Thyroid gland (tissue), 4 donors: Measurements from ENCODE around the gene DYTN. TPM values are rescaled to one million over a fixed set of nuclear protein-coding genes. Genes with fewer than 3 reads are reported as not detected.

Source experiments
- DNase-seq, 2 donors: peaks; one replicate each; pipeline ENCODE4 v3.0.0-alpha.2; 2019
- H3K27ac ChIP-seq, 3 donors: fragments of 200-600 bp; sonication (generic); 1 replicate in 2 of 3; 2 replicates in 1 of 3; pipeline ENCODE4 v1.5.1; 2016 to 2019; ENCODE audit warnings: mild to moderate bottlenecking in 1 of 3, moderate library complexity in 1 of 3
- H3K27me3 ChIP-seq: fragments of 200-600 bp; sonication (generic); one replicate; pipeline ENCODE4 v1.5.1; 2019
- H3K36me3 ChIP-seq, 2 donors: fragments of 200-600 bp; sonication (generic); one replicate each; pipeline ENCODE4 v1.5.1; 2016 to 2019
- H3K4me1 ChIP-seq, 2 donors: fragments of 200-600 bp; sonication (generic); one replicate each; pipeline ENCODE4 v1.5.1; 2017 to 2019
- H3K4me3 ChIP-seq, 3 donors: fragments of 200-600 bp; sonication (generic); replicated peaks in 1 of 3; 1 replicate in 2 of 3; 2 replicates in 1 of 3; pipeline ENCODE4 v1.5.1; 2016; ENCODE audit warnings: mild to moderate bottlenecking in 1 of 3
- H3K9me3 ChIP-seq: fragments of 200-600 bp; sonication (generic); one replicate; pipeline ENCODE4 v1.5.1; 2017
- CTCF ChIP-seq, 6 experiments: fragments of 200-600 bp in 3 of 6; fragments of 450-650 bp in 3 of 6; sonication (generic) in 3 of 6; IDR thresholded peaks; one replicate each; pipeline ENCODE4 v1.5.1; 2016 to 2019; ENCODE audit warnings: antibody characterized with exemption in 6 of 6, mild to moderate bottlenecking in 2 of 6, inconsistent platforms in 1 of 6, moderate library complexity in 1 of 6
- POLR2A ChIP-seq, 2 donors: fragments of 450-650 bp; IDR thresholded peaks; one replicate each; pipeline ENCODE4 v1.6.1; 2017; ENCODE audit warnings: antibody characterized with exemption in 2 of 2, mild to moderate bottlenecking in 2 of 2, moderate library complexity in 1 of 2
- WGBS, 2 donors: methylation state at CpG; one replicate each; pipeline ENCODE4 v1.1.5; 2017; 5-methylcytosine and 5-hydroxymethylcytosine counted together
- intact Hi-C: fragments of 100-400 bp; cut with DNase I; formaldehyde crosslinking; loops from one replicate; pipeline ENCODE4 v1.15.1; 2023
- total RNA-seq, 4 donors: library from RNA; depleted of rRNA; stranded (reverse); fragments of >200 nt; gene quantifications; one replicate each; pipeline ENCODE4 v1.2.3, GENCODE V29; 2016

Gene DYTN, protein sequence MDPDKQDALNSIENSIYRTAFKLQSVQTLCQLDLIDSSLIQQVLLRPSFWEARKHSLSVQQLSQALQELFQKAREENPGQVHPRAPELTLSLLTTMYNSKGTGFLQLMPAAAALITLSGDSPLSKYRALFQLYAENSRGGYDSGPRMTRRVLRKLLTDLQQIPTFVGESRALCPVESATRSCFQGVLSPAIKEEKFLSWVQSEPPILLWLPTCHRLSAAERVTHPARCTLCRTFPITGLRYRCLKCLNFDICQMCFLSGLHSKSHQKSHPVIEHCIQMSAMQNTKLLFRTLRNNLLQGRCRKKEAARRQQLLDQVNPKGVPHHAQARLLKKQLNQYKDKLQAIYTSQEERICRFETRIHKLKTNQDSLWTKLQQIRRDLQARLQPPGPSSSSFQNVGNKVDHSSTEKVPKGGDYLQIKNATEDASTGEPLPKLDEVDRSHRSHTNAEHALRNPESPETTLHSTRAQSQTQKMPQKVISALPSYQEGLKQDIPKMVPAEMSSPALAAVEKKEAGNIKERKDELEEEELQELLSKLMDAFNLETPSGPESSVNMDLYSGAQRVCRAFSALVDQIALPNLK
- not detected for total RNA-seq

DNA sequence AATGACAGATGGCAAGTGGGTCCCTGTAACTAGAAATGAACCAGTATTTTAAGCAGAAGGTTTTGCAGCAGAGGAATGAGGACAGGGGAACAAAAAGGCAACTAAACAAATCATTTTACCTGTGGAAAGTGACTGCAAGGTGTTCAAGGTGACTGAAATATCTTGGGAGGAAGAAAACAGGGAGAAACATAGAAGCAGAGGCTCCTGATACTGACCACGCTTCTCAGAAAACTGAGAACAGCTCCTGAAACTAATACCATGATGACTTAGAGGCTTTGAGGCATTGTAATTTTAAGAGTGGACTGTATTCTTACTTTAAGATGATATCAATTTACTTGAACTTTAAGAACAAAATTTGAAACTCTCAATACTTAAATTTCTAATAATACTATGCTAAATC, at the start of gene DYTN:
Gene DYTN (minus strand): TSS at position 101 of the 400 bp plus-strand sequence. CDS start 117 bp downstream, outside the sequence.
- TF ChIP-seq CTCF (IDR thresholded peaks at IDR 0.05) (no peak), POLR2A (IDR thresholded peaks at IDR 0.05) (no peak)
- no peak for DNase-seq
- intact Hi-C loops = no loop called here
- H3K4me3 ChIP-seq = no peak within 1 kb of the TSS
- no peaks in the 10 kb centered on the region for H3K9me3 ChIP-seq
- no peaks in the 10 kb centered on the region for H3K36me3 ChIP-seq
- H3K27me3 ChIP-seq = no peaks in the 10 kb centered on the region
- WGBS, 2 donors = 74 to 90% methylated on average over 1 of the region's 1 CpG
- no peak within 1 kb of the TSS for H3K27ac ChIP-seq
- no peaks in the 10 kb centered on the region for H3K4me1 ChIP-seq

- Histone ChIP-seq H3K27ac (peak overlapping the region in 2 of 3 donors; percentile 89), H3K9me3 (no peaks in the 10 kb centered on the region), H3K4me1 (peaks cover 9 to 10% of the 10 kb centered on the region in 2 donors), H3K4me3 (peak overlapping the region; percentile 42 to 68 (median 68)), H3K36me3 (peaks cover 4 to 7% of the 10 kb centered on the region in 2 donors), H3K27me3 (no peaks in the 10 kb centered on the region)
- TF ChIP-seq CTCF (IDR thresholded peaks at IDR 0.05) (no peak), POLR2A (IDR thresholded peaks at IDR 0.05) (no peak)
- no peak for DNase-seq
- 40 to 43% methylated on average over 12 of the region's 12 CpGs for WGBS, 2 donors
- intact Hi-C loops = no loop called here
Observed at GRCh38 chr2:206766057-206766930, 48.1 kb upstream of the DYTN start.

DNA sequence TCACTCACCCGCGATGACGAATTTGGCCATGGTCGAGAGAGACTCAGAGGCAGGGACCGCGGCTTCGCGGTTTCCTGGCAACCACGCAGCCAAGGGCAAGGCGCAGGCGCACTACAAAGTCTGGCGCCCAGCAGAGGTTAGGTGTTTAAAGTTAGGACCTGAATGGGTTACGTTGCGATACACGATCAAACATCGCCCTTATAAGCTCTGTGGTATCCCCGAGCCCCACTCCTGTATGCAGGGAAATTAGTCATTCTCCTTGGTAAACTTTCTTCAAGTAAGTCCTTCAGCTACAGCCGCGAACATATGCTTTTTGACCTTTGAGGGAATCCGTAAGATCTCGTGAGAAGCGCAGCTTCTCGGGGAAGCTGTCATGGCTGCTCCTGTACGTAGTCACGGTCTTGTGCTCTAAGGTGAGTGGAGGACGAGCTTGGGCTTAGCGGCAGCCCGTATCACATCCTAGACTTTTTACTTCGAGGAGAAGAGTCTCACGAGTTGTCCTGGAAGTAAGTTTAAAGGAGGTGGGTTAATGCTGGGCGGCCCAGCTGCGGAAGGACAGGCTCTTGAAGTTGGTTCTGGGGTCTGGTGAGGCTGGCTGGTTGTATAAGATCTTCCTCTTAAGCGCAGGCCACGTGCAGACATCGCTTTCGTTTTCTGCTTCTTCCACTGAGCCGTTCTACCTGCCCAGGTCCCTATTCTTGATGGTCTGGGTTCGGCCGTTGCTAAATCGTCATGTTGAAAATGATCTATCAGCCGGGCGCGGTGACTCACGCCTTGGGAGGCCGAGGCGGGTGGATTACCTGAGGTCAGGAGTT, 47.3 kb upstream of the DYTN start, which contains the start of the genes FASTKD2 and MDH1B:
Gene FASTKD2 (plus strand): TSS at position 365 of the 815 bp plus-strand sequence. CDS start 1,088 bp downstream, outside the sequence.
Gene MDH1B (minus strand): TSS at position 87 of the 815 bp plus-strand sequence. CDS start 57 bp downstream, at position 30.
- peak within 1 kb of the TSS; percentile 42 to 68 (median 68) for H3K4me3 ChIP-seq
- no peaks in the 10 kb centered on the region for H3K9me3 ChIP-seq
- intact Hi-C loops = no loop called here
- peak in 1 of 2 donors; percentile 43 for TF ChIP-seq POLR2A (IDR thresholded peaks at IDR 0.05)
- no peak for TF ChIP-seq CTCF (IDR thresholded peaks at IDR 0.05)
- H3K4me1 ChIP-seq = peaks cover 9 to 10% of the 10 kb centered on the region in 2 donors
- WGBS, 2 donors = 1% methylated on average over 33 to 46 of the region's 46 CpGs
- H3K27me3 ChIP-seq = no peaks in the 10 kb centered on the region
- peak within 1 kb of the TSS; percentile 57 to 89 (median 89) for H3K27ac ChIP-seq
- DNase-seq = peak; percentile 85 to 86
- peaks cover 0 to 7% of the 10 kb centered on the region in 2 donors for H3K36me3 ChIP-seq

- Histone ChIP-seq H3K4me1 (peaks cover 9 to 10% of the 10 kb centered on the region in 2 donors), H3K27me3 (no peaks in the 10 kb centered on the region), H3K9me3 (no peaks in the 10 kb centered on the region), H3K4me3 (peak overlapping the region; percentile 42 to 68 (median 68)), H3K27ac (peak overlapping the region; percentile 57 to 89 (median 89)), H3K36me3 (peaks cover 0 to 7% of the 10 kb centered on the region in 2 donors)
- WGBS, 2 donors = 8 to 12% methylated on average over 13 to 18 of the region's 18 CpGs
- intact Hi-C loops = no loop called here
- DNase-seq = peak in 1 of 2 donors; percentile 6
- TF ChIP-seq CTCF (IDR thresholded peaks at IDR 0.05) (no peak), POLR2A (IDR thresholded peaks at IDR 0.05) (no peak)
Observed at GRCh38 chr2:206764673-206765241, 46.6 kb upstream of the DYTN start.
